Fibroblast of skin of right biceps (primary cell): ENCODE data around the gene NKAIN2.
"Not testable (repeated sequence)": the region's sequence is repeated elsewhere in the genome, so short reads cannot be mapped to it uniquely, and the experiment has no call there.

ENCODE experiments used
- DNase-seq: peaks from one replicate; pipeline ENCODE4 v3.0.0-alpha.2; 2013

Gene NKAIN2

GRCh38 chr6:124535299-124535698 is 731.6 kb downstream of the NKAIN2 start:
- DNase-seq = no peak

- DNase-seq = peak; percentile 2
These were observed 732.1 kb downstream of the NKAIN2 start for GRCh38 chr6:124535746-124536145.

GRCh38 chr6:124536157-124536841 is 732.6 kb downstream of the NKAIN2 start:
- no peak for DNase-seq

- no peak for DNase-seq
These were observed 733.2 kb downstream of the NKAIN2 start for GRCh38 chr6:124536842-124537191.

- no peak for DNase-seq
These were observed 735.4 kb downstream of the NKAIN2 start for GRCh38 chr6:124539096-124539495.

- DNase-seq = no peak
These were observed 737.9 kb downstream of the NKAIN2 start for GRCh38 chr6:124541573-124541972.

GRCh38 chr6:124546601-124547000 is 742.9 kb downstream of the NKAIN2 start:
- no peak for DNase-seq

GRCh38 chr6:124551711-124552233 is 748.1 kb downstream of the NKAIN2 start:
- no peak for DNase-seq

- DNase-seq = no peak
These were observed 754.2 kb downstream of the NKAIN2 start for GRCh38 chr6:124557873-124558272.

- not testable (repeated sequence) for DNase-seq
These were observed 756.4 kb downstream of the NKAIN2 start for GRCh38 chr6:124560078-124560477.

GRCh38 chr6:124560873-124561567 is 757.4 kb downstream of the NKAIN2 start:
- no peak for DNase-seq

GRCh38 chr6:124561635-124562130 is 758.0 kb downstream of the NKAIN2 start:
- DNase-seq = no peak

GRCh38 chr6:124564125-124564524 is 760.5 kb downstream of the NKAIN2 start:
- DNase-seq = not testable (repeated sequence)

- DNase-seq = no peak
These were observed 763.7 kb downstream of the NKAIN2 start for GRCh38 chr6:124567401-124567800.

GRCh38 chr6:124573953-124574352 is 770.3 kb downstream of the NKAIN2 start:
- no peak for DNase-seq

GRCh38 chr6:124577734-124578281 is 774.1 kb downstream of the NKAIN2 start:
- DNase-seq = no peak

GRCh38 chr6:124590001-124590400 is 786.3 kb downstream of the NKAIN2 start:
- no peak for DNase-seq

GRCh38 chr6:124599656-124600055 is 796.0 kb downstream of the NKAIN2 start:
- DNase-seq = no peak

- DNase-seq = no peak
These were observed 801.1 kb downstream of the NKAIN2 start for GRCh38 chr6:124604719-124605118.

- DNase-seq = no peak
These were observed 803.5 kb downstream of the NKAIN2 start for GRCh38 chr6:124607119-124607627.

GRCh38 chr6:124613031-124613430 is 809.4 kb downstream of the NKAIN2 start:
- DNase-seq = no peak

GRCh38 chr6:124622351-124622750 is 818.7 kb downstream of the NKAIN2 start:
- no peak for DNase-seq

GRCh38 chr6:124633655-124634054 is 830.0 kb downstream of the NKAIN2 start:
- no peak for DNase-seq

GRCh38 chr6:124640432-124640831 is 836.8 kb downstream of the NKAIN2 start:
- DNase-seq = no peak
